GM18861 (cell line): ENCODE data around the gene IRF2BP2.
"Not testable (repeated sequence)": the region's sequence is repeated elsewhere in the genome, so short reads cannot be mapped to it uniquely, and the experiment has no call there.

Experiments used
- ATAC-seq: cut with Tn5 transposase; IDR thresholded peaks from one replicate; pipeline ENCODE4 v1.9.1; 2021; ENCODE audit not compliant: unreplicated experiment

IRF2BP2 gene

DNA sequence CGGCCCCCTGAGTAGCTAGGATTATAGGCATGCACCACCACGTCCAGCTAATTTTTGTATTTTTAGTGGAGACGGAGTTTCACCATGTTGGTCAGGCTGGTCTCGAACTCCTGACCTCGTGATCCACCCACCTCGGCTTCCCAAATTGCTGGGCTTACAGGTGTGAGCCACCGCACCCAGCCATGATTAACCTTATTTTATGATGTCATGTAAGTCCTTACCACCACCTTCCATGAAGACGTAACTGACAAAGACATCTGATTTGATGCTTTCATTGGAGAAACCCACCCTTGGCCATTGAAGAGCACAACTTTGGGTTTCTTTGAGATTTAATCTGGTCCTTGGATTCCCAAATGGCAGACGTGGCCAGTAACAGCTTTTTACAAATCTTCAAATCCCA is 24.9 kb upstream of the IRF2BP2 start:
- ATAC-seq: not testable (repeated sequence)

DNA sequence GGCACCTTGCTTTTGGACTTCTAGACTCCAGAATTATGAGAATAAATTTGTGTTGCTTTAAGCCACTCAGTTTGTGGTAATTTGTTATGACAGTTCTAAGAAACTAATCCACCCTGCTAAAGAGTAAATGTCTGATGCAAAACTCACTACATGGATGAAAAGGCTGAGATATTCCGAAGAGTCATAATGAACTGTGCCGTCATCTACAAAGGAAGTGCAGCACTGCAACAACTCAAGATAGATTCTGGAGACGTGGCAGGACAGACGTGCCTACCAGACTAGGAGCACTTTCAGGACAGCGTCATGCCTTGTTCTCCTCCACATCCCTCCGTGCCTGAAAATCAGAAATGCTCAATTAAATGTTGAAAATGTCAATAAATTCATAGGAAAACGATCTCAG is 24.4 kb upstream of the IRF2BP2 start:
- ATAC-seq: no peak

DNA sequence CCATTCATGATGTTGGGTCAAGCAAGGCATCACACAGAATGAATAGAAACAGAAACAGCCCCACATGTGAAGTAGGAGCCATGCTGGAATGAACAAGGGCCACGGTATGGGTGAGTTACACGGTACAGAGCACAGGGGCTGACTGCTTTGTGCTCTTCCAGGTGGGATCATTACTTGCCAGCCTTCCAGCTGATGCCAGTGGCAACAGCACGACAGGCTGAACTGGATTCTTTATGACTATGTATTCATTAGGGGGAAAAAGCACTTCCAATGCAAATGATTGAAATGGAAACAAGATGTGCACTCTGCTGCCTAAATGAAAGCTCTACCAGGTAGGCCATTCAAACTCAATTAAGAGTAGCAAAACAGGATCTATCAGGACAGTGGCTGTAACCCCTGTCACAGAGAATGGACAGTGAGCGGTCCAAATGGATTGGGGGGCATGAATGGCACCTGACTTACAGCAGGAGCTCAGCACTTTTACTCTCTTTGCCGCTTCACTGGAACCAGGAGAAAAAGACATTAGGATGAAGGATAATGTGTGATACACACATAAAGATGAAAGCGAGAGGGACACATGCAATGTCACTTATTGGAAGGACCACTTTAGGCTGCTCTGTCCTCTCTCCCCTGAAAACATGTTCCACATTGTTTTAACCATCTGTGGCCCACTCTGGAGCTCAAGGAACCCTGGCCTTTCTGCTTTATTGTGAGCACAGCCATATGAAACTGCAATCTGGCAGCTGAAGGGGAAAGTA is 23.4 kb upstream of the IRF2BP2 start:
- ATAC-seq: no peak

DNA sequence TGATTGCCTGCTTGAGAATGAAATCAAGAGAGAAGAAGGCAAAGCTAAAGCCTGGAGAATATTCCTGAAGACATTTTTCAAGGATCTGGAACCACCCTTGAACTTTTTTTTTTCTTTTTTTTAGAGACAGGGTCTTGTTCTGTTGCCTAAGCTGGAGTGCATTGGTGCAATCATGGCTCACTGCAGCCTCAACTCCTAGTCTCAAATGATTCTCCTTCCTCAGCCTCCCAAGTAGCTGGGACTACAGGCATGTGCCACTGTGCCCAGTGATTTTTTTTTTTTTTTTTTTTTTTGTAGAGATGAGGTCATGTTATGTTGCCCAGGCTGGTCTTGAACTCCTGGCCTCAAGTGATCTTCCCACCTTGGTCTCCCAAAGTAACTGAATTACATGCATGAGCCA is 22.2 kb upstream of the IRF2BP2 start:
- no peak for ATAC-seq

DNA sequence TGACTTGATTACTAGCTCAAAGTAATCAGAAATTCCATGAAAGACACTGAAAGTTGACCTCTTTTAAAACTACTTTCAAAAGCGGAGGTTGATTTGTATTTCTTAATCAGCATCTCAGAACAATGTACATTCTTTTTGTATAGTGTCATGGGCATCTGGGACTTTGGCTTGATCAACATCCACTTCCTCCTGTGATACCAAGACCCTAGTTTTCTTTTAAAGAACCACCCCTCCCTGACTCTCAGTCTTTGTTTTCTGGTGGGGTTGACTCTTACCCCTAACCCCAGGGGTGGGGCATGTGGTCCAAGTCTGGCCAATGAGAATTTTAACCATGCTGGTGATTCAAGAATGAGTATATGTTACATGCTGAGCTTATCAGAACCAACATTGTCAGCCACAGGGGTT is 21.7 kb upstream of the IRF2BP2 start:
- no peak for ATAC-seq

DNA sequence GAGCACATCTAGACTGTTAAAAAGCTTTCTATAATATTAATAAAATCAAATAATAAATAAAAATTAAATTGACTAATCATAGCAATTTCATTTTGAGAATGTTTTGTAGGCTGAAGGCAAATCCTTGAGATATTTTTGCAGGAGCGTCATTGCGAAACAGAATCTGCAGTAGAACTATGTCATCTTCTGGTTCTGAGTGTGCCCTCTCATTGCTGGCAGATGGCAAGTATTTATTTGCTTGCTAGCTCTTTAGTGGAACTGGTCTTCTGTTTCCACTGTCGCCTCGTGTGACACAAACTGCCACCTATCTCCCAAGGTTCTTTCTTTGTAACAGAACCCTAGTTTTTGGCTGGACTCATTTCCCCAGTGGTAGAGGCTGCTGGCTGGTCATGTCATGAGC is 19.0 kb upstream of the IRF2BP2 start:
- no peak for ATAC-seq

DNA sequence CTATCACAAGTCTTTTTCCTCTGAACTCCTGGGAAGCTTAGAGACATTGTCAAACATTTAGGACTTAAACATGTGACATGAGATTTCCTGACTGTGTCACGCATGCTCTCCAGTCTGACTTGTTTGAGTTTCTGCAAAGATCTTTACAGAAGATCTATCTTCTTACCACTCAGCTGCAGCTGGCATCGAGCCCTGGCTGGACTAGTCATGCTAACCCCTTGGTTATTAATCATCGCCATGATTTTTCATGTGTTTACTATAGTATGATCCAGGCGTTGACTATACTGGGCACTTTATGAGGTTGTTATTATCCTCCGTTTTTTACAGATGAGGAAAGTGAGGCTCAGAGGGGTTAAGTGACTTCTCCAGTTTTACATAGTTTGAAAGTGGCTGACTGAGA is 18.1 kb upstream of the IRF2BP2 start:
- ATAC-seq: no peak

DNA sequence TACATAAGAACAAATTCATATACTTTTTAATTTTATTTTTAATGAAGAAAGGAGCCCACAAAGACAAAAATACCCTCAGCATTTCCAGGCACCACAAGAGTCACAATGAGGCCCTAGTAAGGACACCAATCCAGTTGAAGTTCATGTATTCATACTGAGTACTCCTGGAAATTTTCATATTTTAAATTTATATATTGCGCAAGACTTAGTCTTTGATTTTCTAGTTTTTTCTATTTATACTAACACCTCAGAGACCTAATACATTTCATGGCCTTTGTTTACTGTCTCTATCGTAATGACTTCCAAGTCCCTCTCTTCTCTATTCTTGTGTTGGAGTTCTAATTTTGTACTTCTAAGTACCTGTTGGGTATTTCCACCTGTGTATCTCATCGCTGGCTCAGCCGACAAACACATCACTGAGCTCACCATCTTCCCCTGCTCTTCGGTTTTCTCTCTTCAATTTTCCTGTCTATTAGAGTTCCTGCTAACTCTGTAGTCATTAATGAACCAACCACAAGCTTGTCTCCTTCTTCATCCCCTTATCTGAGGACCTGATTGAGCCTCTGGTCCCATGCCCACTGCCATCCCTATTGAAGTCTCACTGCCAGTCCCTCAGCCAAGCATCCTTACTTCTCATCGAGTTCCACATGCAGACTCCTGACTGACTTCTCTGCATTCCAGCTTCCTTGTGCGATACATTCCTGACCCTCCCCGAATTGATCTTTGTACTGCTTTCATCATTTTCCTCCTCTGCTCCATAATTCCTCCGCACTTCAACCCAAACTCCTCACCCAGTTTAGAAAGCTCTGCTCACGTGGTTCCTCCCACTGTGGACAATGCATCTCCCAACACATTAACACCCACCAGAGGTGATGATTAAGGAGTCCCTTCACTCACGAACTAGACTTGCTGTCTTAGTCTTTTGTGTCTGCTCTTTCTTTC is 17.3 kb upstream of the IRF2BP2 start:
- ATAC-seq: no peak

DNA sequence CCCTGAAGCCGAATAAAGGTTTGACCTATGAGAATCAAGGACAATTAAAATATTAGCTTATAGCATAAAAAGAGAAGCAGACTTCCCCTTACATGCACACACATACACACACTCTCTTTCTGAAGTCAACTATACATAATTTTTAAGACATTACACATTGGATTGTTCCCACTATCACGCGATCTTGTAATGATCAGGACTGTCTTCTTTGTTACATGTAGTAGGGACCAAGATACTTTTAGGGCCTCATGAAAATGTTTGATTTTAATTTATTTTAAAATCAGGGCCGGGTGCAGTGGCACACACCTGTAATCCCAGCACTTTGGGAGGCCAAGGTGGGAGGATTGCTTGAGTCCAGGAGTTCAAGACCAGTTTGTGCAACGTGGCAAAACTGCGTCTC is 16.4 kb upstream of the IRF2BP2 start:
- ATAC-seq: no peak

DNA sequence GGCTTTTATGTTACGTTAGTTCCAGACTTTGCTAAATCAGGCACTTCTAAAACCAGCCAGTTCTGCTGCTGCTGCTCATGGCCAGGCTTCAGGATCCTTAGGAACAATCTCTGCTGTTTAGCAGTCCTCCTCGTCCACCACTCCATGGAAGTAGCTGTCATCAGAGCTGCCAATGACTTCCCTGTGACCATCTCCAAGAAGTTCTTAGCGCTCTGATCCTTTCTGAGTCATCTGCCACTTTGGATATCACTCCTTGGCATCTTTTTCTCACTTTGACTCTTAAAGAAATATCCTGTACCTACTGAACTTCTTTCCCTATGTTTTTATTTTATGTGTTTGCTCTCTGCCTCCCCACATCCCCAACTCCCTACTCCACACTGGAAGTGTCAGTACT is 14.7 kb upstream of the IRF2BP2 start:
- no peak for ATAC-seq

DNA sequence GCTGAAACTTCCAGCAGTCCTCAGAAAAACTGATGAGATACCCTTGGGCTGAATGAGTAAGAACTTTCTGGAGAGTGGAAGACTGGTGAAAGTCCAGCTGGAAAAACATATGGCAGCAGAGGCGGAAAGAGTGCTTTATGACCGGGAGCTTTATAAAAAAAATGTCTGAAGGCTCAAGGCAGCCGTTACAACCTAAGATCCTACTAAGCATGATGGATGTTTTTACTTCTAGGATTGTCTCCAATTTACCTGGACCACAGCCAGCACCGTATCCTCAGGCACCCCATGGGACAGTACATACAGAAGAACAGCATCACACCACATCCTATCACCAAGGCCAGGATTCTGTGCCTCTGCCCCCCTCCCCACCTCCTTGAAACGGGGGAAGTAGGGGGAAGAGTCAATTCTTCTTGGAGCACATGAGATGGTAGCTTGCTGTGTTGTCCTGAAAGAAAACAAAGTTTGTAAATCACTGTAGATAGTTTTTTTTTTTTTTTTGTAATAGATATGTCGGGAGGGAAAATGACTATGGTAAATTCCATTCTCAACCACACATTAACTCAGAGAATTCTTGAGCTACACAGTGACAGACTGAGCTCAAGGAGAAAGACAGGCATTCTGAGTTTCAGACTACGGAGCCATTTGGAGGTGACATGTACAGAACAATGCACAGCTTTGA is 11.8 kb upstream of the IRF2BP2 start:
- no peak for ATAC-seq

DNA sequence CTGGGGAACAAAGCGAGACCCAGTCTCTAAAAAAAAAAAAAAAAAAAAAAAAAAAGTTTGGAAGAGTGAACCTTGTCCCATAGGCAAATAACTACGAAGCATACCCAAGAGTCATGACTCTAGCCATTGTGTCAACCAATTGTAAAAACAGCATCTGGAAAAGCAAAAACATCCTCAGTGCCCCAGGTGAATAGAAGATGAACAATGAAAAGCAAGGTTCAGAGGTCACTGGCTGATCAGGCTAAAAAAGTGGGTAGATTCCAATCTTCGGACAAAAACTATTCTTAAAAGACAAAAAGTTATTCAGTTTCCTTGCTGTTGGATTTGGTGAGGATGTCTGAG is 11.1 kb upstream of the IRF2BP2 start:
- no peak for ATAC-seq

DNA sequence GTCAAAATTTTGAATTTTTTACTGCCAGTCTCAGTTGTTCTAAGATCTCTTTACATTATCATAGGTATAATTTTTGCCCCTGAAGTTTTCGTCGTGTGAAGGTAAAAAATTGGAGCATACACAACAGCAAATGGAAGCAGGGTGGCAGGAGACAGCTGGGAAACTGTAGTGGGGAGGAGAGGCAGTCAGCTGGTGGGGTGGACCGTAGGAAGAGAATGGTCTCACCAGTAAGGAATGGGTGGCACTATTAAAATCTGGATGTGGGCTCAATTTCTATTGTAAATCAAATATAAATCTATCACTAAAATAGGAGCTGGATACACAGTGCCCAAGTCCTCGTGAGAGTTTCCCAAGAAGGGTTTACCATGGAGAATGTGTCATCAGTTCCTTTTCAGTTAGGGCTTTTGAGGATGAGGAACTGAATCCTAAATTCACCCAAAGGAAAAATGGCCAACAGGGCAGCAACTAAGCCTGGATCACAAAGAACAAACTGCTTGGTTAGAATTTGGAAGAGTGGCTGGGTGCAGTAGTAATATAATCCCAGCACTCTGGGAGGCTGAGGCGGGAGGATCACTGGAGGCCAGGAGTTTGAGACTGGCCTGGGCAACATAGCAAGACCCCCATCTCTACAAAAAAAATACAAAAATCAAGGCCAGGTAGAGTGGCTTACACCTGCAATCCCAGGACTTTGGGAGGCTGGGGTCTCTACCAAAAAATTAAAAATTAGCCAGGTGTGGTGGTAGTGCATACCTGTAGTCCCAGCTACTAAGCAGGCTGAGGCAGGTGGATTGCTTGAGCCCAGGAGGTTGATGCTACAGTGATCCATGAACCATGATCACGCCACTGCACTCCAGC is 10.5 kb upstream of the IRF2BP2 start:
- ATAC-seq: no peak

DNA sequence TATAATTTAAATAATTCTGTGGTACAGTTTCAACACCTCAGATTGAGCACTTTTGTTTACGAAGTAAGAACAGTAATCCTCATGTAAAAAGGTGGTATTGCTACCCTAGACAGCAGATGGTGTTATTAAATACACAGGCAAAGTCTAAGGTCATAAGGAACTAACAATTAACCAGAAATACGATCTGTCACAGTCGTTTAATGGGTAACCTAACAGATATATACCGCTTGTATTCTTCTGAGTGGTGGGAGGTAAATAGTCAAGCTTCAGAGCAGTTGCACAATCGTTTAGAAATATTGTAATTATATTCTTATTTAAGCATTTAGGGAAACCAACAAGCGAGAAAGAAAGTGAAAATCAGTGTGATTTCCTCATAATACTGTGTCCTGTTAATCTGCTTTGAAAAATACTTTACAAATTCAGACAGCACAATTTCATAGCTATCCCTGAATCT is 9.8 kb upstream of the IRF2BP2 start:
- ATAC-seq: peak; percentile 56

DNA sequence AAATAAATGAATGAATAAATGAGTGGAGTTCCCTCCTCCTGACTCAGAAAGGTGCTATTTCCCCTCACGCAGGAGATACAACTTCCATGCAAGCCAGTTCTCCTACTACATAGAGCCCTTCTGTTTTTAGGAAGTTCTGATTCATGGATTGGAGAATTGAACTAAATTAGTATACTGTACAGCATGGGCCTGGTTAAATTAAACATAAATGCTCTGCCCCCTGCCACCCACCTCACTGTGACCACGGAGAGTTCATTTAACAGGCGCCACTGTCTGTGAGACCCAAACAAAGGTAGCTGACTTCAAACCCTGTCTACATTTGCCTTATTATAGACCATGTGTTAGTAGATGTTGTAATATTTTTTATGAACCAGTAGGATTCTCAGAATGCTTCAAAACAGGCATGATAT is 9.1 kb upstream of the IRF2BP2 start:
- ATAC-seq: no peak

DNA sequence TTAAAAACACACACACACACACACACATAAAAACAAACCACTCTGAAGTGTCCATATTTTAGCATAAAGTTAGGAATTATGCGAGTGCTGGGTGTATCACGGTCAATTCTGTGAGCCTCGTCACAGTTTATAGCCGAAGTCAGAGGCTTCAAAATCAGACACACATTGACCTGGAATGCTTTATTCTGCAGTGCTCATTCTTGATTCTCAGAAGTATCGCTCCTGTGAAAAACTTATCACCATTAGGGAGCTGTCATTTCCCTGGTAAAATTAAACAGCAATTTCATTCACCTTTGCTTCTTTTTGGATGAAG is 8.7 kb upstream of the IRF2BP2 start:
- ATAC-seq: no peak

DNA sequence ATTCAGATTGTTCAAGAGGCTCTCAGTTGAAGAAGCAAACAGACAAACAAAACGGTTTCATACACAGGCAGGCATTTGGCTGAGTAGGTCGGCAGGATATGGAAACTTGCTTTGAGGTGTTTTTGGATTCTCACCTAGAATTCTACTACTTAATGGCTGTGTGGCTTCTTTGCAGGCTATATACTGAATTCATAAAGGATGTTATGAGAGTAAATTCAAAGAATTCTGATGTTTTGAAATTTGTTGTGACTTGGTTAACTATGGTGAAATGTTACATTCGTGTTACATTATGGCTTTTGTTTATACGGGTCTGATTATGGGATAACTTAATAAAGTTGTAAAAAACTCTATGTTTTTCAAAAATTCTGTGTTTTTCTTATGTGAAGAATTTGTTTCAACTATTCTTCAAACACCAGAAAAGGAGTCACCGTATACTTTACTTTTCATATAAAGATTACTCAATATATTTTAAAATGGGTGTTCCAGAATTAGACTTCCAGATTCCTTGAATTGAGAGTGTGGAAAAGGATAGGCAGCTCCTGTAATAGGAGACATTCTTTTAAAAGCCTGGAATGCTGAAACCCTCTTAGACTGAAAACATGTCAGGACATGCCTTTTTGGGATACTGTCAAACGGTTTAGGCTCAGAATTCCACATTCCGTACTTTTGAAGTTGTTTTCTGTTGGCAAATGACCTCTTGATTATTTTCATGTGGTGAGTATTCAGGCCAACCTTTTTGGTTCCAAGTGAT is 8.2 kb upstream of the IRF2BP2 start:
- no peak for ATAC-seq

DNA sequence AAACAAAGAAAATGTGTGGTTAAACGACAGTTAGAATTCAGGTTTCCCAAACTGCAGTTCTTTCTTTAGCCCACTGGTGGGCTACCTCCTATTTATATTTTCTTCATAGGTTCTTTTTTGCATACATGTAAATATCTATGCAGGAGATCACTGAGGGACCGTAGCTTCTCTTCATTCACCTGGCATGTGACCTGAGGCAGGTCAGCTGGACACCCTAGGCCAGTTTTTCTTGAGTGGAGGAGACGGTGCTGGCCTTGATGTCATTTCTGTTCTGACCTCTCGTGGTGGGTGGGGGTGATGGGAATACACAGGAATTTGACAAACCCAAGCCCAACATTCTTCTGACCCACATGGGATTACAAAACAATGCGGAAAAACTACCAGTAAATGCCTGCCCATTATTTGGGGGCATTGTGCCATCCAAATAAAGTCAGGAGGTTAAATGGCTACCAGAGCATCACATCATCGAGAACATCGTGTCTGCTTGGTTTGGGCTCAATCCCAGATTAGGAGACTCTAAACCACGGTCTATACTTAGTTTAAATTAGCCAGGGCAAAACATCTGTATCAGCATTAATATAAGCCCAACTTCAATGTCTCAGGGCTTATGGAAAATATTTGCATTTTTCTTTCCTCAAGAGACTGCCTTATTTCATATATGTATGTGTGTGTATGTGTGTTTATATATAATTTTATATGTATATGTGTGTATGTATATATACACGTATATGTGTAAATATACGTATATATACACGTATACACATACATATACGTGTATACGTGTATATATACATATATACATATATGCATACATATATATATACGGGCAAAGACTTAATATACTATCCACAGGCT is 7.4 kb upstream of the IRF2BP2 start:
- no peak for ATAC-seq

DNA sequence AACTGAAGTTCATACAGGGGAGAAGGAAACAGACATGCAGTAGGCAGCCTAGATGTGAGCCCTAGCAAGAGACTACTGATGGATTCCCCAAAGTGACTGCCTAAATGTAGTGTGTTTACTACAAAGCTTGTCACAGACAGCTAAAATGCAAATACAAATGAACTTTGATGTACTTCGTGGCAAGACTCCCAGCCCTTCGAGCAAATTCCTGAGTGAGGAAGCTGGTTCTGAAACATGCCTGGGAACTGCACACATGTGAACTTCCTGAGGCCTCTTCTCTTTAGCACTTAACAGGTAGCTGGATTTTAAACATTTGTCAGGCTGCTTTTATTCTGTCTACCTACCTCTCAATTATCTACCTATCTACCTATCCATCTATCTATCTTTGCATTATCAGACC is 6.7 kb upstream of the IRF2BP2 start:
- no peak for ATAC-seq
